Activated T-cell treated with anti-CD3 and anti-CD28 coated beads for 24 hours (primary cell): Measurements from ENCODE around the gene RAX2.
"Not testable (repeated sequence)": the region's sequence is repeated elsewhere in the genome, so short reads cannot be mapped to it uniquely, and the experiment has no call there.

ENCODE experiments used
- DNase-seq: peaks from one replicate; pipeline ENCODE4 v3.0.0-alpha.2; 2020; ENCODE audit warnings: low read depth

Gene RAX2

DNA sequence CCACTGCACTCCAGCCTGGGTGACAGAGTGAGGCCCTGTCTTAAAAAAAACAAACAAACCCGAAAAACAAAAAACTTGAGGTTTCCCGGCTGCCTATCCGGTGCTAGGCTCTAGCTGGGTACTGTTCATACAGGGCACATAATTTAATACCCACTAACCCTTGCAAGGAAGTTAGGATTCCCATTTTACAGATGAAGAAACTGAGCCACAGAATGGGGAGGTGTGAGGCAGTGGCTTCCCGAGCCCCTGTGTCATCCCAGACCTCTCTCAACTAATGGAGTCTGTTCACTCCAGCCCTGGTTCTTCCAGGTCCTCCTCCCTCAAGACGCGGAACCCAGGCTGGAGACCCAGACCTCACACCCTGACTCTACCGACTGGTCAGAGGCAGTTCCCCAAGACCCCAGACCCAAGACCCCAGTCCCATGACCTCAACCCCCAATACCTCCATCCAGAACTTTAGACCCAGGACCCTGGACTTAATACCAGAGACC lies 11.1 kb downstream of the RAX2 start:
- no peak for DNase-seq

DNA sequence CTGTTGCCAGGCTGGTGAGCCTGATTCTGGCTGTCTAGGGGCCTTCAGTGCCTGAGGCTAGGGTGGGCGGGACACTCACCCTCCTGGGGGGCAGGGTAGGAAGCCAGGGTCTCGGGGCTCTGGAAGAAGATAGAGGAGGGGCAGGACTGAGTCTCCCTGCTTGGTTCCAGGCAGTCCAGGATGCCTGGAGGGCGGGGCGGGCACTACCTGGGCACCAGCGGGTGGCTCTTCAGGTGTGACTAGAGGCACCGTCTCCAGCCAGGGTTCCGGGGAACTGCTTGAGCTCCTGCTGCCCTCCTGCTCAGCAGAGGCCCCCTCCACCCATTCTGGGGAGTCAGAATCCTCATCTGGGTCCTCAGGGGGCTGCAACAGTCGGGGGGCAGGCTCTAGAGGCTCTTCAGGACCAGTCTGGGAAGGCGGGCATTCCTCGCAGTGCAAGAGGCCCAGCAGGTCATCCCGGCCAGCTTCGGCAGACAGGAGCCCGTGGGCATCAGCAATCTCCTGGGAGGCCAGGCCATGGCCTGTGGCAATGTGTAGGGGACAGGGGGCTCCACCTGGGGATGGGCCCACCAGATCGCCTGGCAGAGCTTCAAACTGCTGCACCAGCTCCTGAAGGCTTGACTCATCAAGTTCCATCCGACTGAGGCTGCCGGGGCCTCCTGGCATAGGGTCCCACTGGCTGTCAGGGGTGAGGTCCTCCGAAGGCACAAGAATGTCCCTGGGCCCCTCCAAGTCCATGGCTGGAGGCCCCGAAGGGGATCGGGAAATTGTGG lies 12.4 kb downstream of the RAX2 start:
- no peak for DNase-seq

DNA sequence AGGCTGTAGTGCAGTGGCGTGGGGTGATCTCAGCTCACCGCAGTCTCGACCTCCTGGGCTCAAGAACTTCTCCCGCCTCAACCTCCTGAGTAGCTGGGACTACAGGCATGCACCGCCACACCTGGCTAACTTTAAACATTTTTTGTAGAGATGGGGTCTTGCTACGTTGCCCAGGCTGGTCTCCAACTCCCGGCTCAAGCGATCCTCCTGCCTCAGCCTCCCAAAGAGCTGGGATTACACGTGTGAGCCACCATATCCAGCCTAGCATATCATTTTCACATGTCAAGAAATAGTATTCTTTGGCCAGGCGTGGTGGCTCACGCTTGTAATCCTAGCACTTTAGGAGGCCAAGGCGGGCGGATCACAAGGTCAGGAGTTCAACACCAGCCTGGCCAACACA lies 13.7 kb downstream of the RAX2 start:
- DNase-seq: not testable (repeated sequence)

DNA sequence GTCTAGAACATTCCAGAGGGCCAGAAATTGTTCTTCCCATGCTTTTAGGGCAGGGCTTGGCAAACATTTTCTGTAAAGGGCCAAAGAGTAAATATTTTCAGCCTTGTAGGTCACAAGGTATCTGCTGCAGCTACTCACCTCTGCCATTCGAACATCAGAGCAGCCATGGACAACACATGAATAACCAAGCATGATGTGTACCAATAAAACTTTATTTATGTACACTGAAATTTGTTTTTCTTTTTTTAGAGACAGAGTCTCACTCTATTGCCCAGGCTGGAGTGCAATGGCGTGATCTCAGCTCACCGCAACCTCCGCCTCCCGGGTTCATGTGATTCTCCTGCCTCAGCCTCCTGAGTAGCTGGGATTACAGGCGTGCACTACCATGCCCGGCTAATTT lies 14.3 kb downstream of the RAX2 start:
- not testable (repeated sequence) for DNase-seq

DNA sequence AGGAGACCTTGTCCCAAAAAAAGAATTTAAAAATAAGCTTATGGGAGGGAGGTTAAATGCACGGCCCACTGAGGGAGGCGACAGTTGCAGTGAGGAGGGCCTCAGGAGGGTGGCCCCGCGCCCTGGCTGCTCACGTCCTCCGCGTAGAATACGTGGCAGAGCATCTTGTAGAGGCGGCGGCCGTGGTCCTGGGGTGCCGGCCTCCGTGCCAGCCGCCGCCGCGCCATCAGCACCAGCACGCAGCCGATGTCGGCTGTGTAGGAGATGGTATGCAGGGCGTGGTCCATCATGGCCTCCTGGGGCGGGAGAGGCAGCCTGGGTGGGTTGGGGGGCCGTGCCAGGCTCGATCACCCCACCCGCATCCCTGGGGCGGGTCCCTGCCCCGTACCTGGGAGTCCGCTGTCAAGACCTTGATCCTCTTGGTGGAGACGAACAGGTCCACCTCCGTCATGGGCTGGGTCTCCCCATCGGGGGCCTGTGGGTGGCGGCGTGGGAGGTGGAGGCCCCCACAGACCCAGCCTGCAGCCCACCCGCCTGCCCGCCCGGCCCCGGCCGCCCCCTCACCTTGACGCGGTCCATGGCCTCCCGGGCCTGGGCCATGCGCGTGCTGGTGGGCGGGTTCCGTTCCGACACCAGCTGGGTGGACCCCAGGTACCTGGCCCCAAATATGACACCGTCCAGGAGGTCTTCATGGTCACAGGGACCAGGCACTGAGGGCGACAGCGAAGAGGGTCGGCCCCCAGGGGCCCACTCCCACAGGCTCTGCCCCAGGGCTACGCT lies 18.2 kb downstream of the RAX2 start:
- no peak for DNase-seq

DNA sequence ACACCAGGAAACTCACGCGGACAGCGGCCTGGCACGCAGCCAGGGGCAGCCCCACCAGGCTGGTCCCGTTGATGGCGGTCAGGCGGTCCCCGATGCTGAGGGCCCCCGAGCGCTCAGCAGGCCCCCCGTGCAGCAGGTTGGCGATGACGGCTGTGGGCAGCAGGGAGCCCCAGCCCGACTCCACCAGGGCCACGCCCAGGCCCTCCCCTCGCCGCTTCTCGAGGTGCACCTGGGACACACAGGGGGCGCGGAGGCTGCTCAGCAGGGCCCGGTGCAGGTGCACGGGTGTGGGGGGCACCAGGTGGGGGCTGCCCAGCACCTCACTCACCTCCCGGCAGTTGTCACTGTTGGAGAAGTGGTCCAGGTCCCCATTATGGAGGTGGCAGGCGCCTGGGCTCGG lies 19.5 kb downstream of the RAX2 start:
- no peak for DNase-seq

DNA sequence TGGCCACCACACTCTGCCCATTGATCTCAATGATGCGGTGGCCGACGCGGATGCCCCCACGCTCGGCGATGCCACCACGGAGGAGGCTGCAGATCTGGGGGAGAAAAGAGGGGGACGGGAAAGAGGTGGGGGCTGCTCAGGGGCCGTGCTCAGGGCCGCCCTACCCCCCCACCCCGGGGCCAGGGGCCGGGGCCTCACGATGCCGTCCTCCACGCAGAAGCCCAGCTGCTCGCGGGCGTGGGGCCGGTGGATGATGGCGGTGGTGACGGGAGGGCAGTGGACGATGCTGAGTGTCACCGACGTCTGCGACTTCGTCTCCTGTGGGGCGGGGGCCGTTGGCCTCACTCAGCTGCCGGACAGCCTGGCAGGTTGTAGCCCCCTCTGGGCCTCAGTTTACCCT lies 20.8 kb downstream of the RAX2 start:
- no peak for DNase-seq

DNA sequence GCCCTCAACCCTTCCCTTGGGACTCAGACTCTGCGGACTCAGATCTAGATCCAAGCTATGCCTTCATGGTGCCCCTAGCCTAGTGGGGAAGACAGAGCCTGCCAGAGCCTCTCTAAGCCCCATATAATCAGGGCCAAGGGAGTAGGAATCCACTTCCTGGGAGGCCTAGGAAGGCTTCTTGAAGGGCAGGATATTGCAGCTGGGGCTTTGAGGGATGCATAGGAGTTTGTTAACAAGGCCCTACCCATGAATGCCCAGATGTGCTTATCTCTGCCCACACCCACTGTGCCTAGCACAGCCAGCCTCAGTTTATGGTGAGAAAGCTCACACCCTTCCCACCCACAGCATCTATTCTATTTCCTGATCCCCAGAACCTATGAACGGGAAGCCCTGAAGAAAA lies 21.8 kb downstream of the RAX2 start:
- DNase-seq: no peak

DNA sequence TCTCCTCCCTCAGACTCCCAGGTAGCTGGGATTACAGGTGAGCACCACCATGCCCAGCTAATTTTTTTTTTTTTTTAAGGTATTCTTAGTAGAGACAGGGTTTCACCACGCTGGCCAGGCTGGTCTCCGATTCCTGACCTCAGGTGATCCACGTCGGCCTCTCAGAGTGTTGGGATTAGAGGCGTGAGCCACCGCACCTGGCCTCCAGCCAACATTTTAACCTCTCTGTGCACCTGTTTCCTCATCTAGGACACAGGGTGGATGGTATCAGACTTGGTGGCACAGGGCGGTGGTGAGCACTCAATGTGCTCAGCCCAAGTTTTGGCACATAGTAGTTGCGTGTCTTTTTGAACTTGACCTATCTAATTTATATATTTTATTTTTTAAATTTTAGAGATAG lies 23.1 kb downstream of the RAX2 start:
- DNase-seq: no peak

DNA sequence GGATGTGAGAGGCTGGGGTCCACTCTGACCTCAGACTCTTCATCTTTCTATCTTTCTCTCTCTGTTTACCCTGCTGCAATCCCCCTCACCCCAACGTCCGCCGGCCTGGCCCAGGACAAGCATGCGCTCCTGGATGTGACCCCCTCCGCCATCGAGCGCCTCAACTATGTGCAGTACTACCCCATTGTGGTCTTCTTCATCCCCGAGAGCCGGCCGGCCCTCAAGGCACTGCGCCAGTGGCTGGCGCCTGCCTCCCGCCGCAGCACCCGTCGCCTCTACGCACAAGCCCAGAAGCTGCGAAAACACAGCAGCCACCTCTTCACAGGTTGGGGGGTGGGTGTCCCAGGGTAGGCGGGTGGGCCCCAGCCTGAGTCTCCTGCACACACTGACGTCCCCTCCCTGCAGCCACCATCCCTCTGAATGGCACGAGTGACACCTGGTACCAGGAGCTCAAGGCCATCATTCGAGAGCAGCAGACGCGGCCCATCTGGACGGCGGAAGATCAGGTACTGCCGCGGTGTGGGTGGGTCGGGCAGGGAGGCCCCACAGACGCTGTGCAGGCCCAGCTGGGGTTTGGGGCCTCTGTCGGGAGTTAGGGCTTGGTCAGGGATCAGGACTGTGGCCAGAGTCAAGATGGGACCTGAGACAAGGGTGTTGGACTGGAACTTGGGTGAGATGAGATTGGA lies 25.5 kb downstream of the RAX2 start:
- DNase-seq: no peak

DNA sequence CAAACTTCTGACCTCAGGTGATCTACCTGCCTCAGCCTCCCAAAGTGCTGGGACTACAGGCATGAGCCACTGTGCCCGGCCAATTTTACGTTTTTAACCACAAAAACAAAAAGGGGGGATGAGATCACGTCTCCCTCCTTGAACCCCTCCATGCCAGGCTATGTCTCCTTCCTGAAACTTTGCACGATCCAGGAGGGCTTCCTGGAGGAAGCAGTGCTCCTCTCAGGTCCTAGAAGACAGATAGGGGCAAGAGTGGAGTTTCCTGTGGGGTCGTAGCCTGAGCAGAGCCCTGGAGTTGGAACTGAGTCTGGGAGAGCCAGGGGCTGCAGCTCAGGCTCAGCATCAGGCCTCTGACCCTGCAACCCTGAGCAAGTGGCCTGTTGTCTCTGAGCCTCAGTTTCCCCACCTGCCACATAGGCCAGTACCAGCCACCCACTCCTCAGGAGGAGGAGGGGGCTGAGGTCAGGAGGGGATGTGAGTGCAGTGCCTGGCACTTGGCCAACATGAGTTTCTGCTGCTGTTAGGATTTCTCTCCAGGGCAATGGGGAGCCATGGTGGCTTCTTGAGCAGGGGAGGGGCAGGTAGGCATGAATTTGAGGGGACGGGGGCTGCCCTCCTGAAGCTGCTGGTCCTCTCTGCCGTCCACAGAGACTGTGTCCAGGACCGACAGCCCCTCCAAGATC lies 26.5 kb downstream of the RAX2 start:
- no peak for DNase-seq

DNA sequence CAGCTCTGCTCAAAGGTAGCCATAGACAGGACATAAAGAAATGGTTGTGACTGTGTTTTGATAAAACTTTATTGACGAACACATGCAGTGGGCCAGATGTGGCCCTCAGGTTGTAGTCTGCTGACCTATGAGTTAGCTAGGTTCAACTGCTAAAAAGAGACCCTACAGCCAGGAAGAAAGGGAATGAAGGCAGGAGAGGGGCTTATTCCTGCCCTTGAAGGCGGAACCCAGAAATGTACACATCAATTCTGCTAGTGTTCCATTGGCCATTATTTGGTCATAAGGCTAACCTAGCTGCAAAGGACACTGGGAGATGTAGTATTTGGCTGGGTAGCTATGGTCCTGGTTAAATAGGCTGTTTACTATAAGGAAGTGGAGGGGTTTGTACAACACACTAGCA lies 28.5 kb downstream of the RAX2 start:
- no peak for DNase-seq

DNA sequence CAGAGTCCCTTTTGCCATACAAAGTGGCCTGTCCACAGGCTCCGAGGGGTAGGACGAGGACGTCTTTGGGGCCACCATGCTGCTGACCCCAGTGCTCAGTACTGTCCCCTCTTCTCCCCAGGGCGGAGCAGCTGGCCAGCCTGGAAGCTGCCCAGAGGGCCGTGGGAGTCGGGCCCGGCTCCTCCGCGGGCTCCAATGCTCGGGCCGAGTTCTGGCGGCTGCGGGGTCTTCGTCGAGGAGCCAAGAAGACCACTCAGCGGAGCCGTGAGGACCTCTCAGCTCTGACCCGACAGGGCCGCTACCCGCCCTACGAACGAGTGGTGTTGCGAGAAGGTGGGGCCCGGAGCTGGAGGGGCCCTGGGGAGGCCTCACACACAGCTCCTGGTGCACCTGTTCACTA lies 31.6 kb downstream of the RAX2 start:
- DNase-seq: no peak

DNA sequence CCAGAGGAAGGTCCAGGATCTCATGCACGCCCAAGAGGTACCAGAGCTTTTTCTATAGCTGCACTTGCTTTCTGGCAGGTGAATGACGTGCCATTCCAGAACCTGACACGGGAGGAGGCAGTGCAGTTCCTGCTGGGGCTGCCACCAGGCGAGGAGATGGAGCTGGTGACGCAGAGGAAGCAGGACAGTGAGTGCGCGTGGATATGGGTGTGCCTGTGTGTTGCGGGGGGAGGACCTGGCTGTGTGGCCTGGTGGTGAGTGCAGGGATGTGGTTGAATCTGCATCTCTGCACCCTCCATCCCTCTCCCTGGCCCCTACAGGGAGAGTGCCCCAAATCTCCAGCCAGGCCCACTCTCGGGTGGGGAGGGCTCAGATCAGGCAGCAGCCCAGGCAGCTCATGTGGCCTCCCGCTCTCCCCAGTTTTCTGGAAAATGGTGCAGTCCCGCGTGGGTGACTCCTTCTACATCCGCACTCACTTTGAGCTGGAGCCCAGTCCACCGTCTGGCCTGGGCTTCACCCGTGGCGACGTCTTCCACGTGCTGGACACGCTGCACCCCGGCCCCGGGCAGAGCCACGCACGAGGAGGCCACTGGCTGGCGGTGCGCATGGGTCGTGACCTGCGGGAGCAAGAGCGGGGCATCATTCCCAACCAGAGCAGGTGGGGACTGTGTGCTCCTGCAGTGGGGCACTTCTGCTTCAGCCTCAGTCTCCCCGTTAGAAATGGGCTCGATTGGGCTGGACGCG lies 33.4 kb downstream of the RAX2 start:
- DNase-seq: no peak

DNA sequence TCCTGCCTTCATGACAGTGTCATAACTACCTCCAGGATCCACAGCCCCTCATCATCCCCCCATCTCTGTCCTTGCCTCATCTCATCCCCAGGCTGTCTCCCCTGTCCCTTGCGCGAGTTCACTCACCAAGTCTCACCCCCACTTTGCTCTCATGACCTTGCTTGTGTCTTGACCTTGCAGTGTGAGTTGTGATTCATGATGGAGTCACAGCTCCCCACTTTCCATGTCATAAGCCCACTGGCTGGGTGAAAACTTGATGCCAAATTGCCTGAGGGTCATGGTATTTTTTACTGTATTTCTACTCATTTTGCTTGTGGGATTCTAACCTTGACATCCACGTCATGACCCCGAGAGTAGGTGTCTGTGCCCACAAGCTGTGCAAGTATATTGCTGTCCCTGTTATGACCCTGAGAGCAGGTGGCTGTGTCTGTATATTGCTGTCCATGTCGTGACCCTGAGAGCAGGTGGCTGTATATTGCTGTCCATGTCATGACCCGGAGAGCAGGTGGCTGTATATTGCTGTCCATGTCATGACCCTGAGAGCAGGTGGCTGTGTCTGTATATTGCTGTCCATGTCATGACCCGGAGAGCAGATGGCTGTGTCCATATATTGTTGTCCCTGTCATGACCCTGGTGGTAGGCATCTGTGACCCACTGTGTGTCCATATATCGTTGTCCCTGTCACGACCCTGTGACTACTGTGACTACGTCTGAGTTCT lies 34.4 kb downstream of the RAX2 start:
- no peak for DNase-seq

DNA sequence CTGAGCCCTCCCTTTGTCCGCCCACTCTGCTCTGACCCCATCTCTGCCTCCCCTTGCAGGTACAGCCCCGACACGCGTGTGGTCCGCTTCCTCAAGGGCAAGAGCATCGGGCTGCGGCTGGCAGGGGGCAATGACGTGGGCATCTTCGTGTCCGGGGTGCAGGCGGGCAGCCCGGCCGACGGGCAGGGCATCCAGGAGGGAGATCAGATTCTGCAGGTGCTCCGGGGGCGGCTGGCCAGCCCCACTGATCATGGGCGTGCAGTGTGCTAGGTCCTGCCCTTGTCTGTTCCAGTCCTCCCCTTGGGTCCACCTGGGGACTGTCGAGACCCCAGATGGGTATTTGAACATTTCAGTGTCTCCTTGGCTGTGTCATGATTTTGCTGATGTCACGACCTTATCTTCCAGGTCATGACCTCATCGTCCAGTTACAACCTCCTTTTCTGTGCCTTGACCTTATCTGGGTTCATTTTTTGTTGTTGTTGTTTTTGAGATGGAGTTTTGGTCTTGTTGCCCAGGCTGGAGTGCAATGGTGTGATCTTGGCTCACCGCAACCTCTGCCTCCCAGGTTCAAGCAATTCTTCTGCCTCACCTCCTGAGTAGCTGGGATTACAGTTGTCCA lies 35.8 kb downstream of the RAX2 start:
- no peak for DNase-seq

DNA sequence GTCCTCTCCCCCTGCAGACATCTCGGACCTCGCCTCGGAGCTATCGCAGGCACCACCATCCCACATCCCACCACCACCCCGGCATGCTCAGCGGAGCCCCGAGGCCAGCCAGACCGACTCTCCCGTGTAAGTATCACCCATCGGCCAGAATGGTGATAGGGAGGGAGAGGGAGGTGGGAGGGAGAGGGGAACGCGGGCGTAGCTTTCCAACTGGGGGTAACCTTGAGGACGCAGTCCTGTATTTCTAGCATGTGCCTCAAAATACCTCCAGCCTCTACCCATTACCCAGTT lies 37.8 kb downstream of the RAX2 start:
- DNase-seq: no peak

DNA sequence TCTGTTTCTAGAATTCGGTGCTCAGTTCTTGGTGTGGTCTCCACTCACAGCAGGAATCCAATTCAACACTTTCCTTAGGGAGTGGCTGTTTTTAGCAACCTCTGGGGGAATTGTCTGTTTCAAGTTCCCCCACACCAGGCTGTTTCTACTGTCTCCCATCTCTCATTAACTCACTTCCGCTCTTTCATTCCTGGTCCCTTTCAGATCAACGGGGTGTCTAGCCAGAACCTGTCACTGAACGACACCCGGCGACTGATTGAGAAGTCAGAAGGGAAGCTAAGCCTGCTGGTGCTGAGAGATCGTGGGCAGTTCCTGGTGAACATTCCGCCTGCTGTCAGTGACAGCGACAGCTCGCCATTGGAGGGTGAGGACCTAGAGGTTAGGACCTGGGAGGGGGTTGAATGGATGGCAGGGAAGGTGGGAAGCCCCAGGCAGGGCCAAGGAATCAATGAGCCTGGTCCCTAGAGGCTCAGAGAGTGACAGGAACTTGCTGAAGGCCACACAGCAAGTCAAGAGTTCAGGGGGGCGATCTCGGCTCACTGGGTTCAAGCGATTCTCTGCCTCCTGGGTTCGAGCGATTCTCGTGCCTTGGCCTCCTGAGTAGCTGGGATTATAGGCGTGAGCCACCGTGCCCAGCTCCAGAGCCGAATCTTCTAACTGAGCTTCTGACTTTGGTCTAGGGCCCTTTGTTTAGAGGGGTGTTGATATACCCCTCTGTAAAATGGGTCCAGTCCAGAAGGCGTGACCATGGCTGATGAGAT lies 38.3 kb downstream of the RAX2 start:
- DNase-seq: no peak

DNA sequence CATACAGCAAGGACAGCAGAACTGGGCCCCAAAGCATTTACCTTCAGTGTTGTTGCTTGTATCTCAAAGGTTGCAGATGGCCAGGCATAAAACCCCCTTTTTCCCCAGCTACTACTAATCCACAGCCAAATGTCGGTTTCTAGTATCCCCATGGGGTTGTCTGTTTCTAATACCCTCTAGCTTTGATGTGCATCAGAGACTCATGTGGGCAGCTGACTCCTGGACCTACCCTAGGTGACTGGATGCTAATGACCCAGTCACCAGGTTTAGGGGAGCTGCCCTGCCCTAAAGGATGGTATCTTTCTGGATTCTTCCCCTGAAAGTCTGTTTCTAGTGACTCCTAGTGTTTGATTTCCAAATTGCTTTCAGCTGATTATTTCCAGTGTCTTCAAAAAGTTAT lies 39.9 kb downstream of the RAX2 start:
- DNase-seq: no peak

DNA sequence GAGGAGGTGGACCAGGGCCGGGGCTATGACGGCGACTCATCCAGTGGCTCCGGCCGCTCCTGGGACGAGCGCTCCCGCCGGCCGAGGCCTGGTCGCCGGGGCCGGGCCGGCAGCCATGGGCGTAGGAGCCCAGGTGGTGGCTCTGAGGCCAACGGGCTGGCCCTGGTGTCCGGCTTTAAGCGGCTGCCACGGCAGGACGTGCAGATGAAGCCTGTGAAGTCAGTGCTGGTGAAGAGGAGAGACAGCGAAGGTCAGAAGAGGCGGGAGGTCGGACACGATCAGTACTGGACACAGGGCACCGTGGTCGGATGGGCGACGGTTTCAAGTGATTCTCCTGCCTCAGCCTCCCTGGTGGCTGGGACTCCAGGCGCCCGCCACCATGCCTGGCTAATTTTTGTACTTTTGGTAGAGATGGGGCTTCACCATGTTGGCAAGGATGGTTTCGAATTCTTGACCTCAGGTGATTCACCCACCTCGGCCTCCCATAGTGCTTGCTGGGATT lies 41.5 kb downstream of the RAX2 start:
- no peak for DNase-seq
